ENCODE results near the gene BCL11A.
A peak's percentile ranks its signal among the peaks of the same experiment; 100 is the strongest.

BCL11A gene

GRCh38 chr2:60525899-60526298, 27.6 kb downstream of the BCL11A start:
- no peak for DNase-seq (ENCODE audit: low spot score)

GRCh38 chr2:60524874-60525273, 28.6 kb downstream of the BCL11A start:
- DNase-seq (ENCODE audit: low spot score), result no peak

- no peak for DNase-seq (ENCODE audit: low spot score)
Observed at GRCh38 chr2:60523963-60524362, 29.5 kb downstream of the BCL11A start.

- DNase-seq (ENCODE audit: low spot score), result no peak
Observed at GRCh38 chr2:60522462-60522861, 31.0 kb downstream of the BCL11A start.

- DNase-seq (ENCODE audit: low spot score), result no peak
Observed at GRCh38 chr2:60521626-60522025, 31.8 kb downstream of the BCL11A start.

- DNase-seq (ENCODE audit: low spot score), result no peak
Observed at GRCh38 chr2:60520917-60521539, 32.4 kb downstream of the BCL11A start.

- no peak for DNase-seq (ENCODE audit: low spot score)
Observed at GRCh38 chr2:60520151-60520876, 33.1 kb downstream of the BCL11A start.

GRCh38 chr2:60519231-60519863, 34.1 kb downstream of the BCL11A start:
- peak; percentile 54 for DNase-seq (ENCODE audit: low spot score)

- no peak for DNase-seq (ENCODE audit: low spot score)
Observed at GRCh38 chr2:60518567-60518966, 34.9 kb downstream of the BCL11A start.

GRCh38 chr2:60517446-60517845, 36.0 kb downstream of the BCL11A start:
- DNase-seq (ENCODE audit: low spot score), result no peak

- no peak for DNase-seq (ENCODE audit: low spot score)
Observed at GRCh38 chr2:60516826-60517225, 36.6 kb downstream of the BCL11A start.

GRCh38 chr2:60516383-60516811, 37.1 kb downstream of the BCL11A start:
- DNase-seq (ENCODE audit: low spot score), result peak; percentile 79

- peak; percentile 59 for DNase-seq (ENCODE audit: low spot score)
Observed at GRCh38 chr2:60515721-60516226, 37.7 kb downstream of the BCL11A start.

- DNase-seq (ENCODE audit: low spot score), result no peak
Observed at GRCh38 chr2:60513996-60514395, 39.5 kb downstream of the BCL11A start.

- DNase-seq (ENCODE audit: low spot score), result no peak
Observed at GRCh38 chr2:60513191-60513590, 40.3 kb downstream of the BCL11A start.

GRCh38 chr2:60512641-60513040, 40.8 kb downstream of the BCL11A start:
- DNase-seq (ENCODE audit: low spot score), result no peak

GRCh38 chr2:60512062-60512622, 41.3 kb downstream of the BCL11A start:
- no peak for DNase-seq (ENCODE audit: low spot score)

- no peak for DNase-seq (ENCODE audit: low spot score)
Observed at GRCh38 chr2:60510713-60511112, 42.7 kb downstream of the BCL11A start.

GRCh38 chr2:60509066-60509465, 44.4 kb downstream of the BCL11A start:
- no peak for DNase-seq (ENCODE audit: low spot score)

- no peak for DNase-seq (ENCODE audit: low spot score)
Observed at GRCh38 chr2:60508339-60508917, 45.0 kb downstream of the BCL11A start.

GRCh38 chr2:60507211-60507965, 46.1 kb downstream of the BCL11A start:
- no peak for DNase-seq (ENCODE audit: low spot score)

- DNase-seq (ENCODE audit: low spot score), result no peak
Observed at GRCh38 chr2:60505880-60506260, 47.6 kb downstream of the BCL11A start.

Measured in AG20443 (cell line).